DOHH2 (cell line): ENCODE results near the gene FCRL2.

Experiments
- H3F3A ChIP-seq: fragments of 200-600 bp; sonication (generic), shearing (Covaris generic); 2 replicates; pipeline ENCODE4 v1.6.0; 2016; ENCODE audit warnings: antibody characterized with exemption, mild to moderate bottlenecking; ENCODE audit not compliant: control insufficient read depth, insufficient read depth
- H3K27ac ChIP-seq: fragments of 200-600 bp; sonication (generic); 2 replicates; pipeline ENCODE4 v1.5.1; 2014; ENCODE audit warnings: low read depth, mild to moderate bottlenecking, low read length, moderate library complexity
- H3K27me3 ChIP-seq: fragments of 200-600 bp; sonication (generic); 2 replicates; pipeline ENCODE4 v1.6.1; 2014; ENCODE audit warnings: mild to moderate bottlenecking, low read length, mixed read lengths; ENCODE audit not compliant: control insufficient read depth
- H3K36me3 ChIP-seq: fragments of 200-600 bp; sonication (generic); 2 replicates; pipeline ENCODE4 v1.6.1; 2014; ENCODE audit warnings: mild to moderate bottlenecking, low read length, moderate library complexity, mixed read lengths; ENCODE audit not compliant: control insufficient read depth
- H3K4me1 ChIP-seq: fragments of 200-600 bp; sonication (generic); 2 replicates; pipeline ENCODE4 v1.6.1; 2014; ENCODE audit warnings: mild to moderate bottlenecking, low read length, mixed read lengths; ENCODE audit not compliant: control insufficient read depth
- H3K4me2 ChIP-seq: fragments of 200-600 bp; sonication (generic); 2 replicates; pipeline ENCODE4 v1.6.0; 2014; ENCODE audit warnings: mild to moderate bottlenecking, low read length, moderate library complexity
- H3K4me3 ChIP-seq: fragments of 200-600 bp; sonication (generic); 2 replicates; pipeline ENCODE4 v1.5.1; 2014; ENCODE audit warnings: mild to moderate bottlenecking, low read length, mixed read lengths
- H3K79me2 ChIP-seq: fragments of 200-600 bp; sonication (generic); 2 replicates; pipeline ENCODE4 v1.6.1; 2014; ENCODE audit warnings: mild to moderate bottlenecking, low read length, mixed read lengths; ENCODE audit not compliant: control insufficient read depth
- H3K9me2 ChIP-seq: fragments of 200-600 bp; sonication (generic); replicated peaks from 2 replicates; pipeline ENCODE4 v1.6.1; 2014; ENCODE audit warnings: mild to moderate bottlenecking, low read length, mixed read lengths; ENCODE audit not compliant: control insufficient read depth
- H3K9me3 ChIP-seq: fragments of 200-600 bp; sonication (generic); 2 replicates; pipeline ENCODE4 v1.6.1; 2014; ENCODE audit warnings: antibody characterized with exemption, low read length, mixed read lengths; ENCODE audit not compliant: control insufficient read depth, insufficient read depth
- H4K20me1 ChIP-seq: fragments of 200-600 bp; sonication (generic); 2 replicates; pipeline ENCODE4 v1.6.0; 2014; ENCODE audit warnings: low read depth, mild to moderate bottlenecking, antibody characterized with exemption, low read length, moderate library complexity; ENCODE audit not compliant: control insufficient read depth, insufficient read depth
- CTCF ChIP-seq: fragments of 200-600 bp; sonication (generic); IDR thresholded peaks from one replicate; pipeline ENCODE4 v1.5.1; 2014; ENCODE audit warnings: antibody characterized with exemption, mild to moderate bottlenecking, low read depth, low read length; ENCODE audit not compliant: poor library complexity, severe bottlenecking
- EZH2phosphoT487 ChIP-seq: fragments of 200-600 bp; sonication (generic); IDR thresholded peaks from 2 replicates; pipeline ENCODE4 v1.6.1; 2017; ENCODE audit warnings: borderline replicate concordance, mild to moderate bottlenecking, antibody characterized with exemption, low read length, moderate library complexity, mixed read lengths

FCRL2 gene

GRCh38 chr1:157784801-157785200 is 7.9 kb upstream of the FCRL2 start:
- Histone ChIP-seq H3K27ac (peak overlapping the region; percentile 85), H3K79me2 (no peaks in the 10 kb centered on the region), H3K4me1 (peaks cover 85% of the 10 kb centered on the region), H3K9me2 (no peaks in the 10 kb centered on the region), H4K20me1 (no peaks in the 10 kb centered on the region), H3K27me3 (no peaks in the 10 kb centered on the region), H3K36me3 (no peaks in the 10 kb centered on the region), H3F3A (peaks cover 48% of the 10 kb centered on the region), H3K4me3 (peak overlapping the region; percentile 49), H3K9me3 (no peaks in the 10 kb centered on the region), H3K4me2 (peak overlapping the region; percentile 57)
- TF ChIP-seq CTCF (no peak), EZH2phosphoT487 (no peak)

GRCh38 chr1:157782931-157783330 is 6.0 kb upstream of the FCRL2 start:
- H3K4me1 ChIP-seq, result peaks cover 100% of the 10 kb centered on the region
- TF ChIP-seq EZH2phosphoT487, result no peak
- TF ChIP-seq CTCF, result no peak
- H3K4me3 ChIP-seq, result peak overlapping the region; percentile 44
- no peaks in the 10 kb centered on the region for H3K9me3 ChIP-seq
- peak overlapping the region; percentile 57 for H3K4me2 ChIP-seq
- H3K79me2 ChIP-seq, result no peaks in the 10 kb centered on the region
- no peaks in the 10 kb centered on the region for H3K9me2 ChIP-seq
- H3K36me3 ChIP-seq, result no peaks in the 10 kb centered on the region
- H4K20me1 ChIP-seq, result no peaks in the 10 kb centered on the region
- peak overlapping the region; percentile 85 for H3K27ac ChIP-seq
- H3K27me3 ChIP-seq, result no peaks in the 10 kb centered on the region
- peaks cover 39% of the 10 kb centered on the region for H3F3A ChIP-seq

- no peaks in the 10 kb centered on the region for H3K9me3 ChIP-seq
- H3K27me3 ChIP-seq, result no peaks in the 10 kb centered on the region
- peak overlapping the region; percentile 57 for H3K4me2 ChIP-seq
- H4K20me1 ChIP-seq, result no peaks in the 10 kb centered on the region
- H3K9me2 ChIP-seq, result no peaks in the 10 kb centered on the region
- no peaks in the 10 kb centered on the region for H3K36me3 ChIP-seq
- H3K27ac ChIP-seq, result peak overlapping the region; percentile 85
- no peaks in the 10 kb centered on the region for H3K79me2 ChIP-seq
- H3K4me1 ChIP-seq, result peaks cover 100% of the 10 kb centered on the region
- TF ChIP-seq EZH2phosphoT487, result no peak
- TF ChIP-seq CTCF, result no peak
- H3F3A ChIP-seq, result peaks cover 39% of the 10 kb centered on the region
- H3K4me3 ChIP-seq, result peak overlapping the region; percentile 41
Measured at GRCh38 chr1:157781048-157781447, 4.1 kb upstream of the FCRL2 start.
